ENCODE measurements around the gene LOC101059915.
"Not testable (repeated sequence)": the region's sequence is repeated elsewhere in the genome, so short reads cannot be mapped to it uniquely, and the experiment has no call there.

LOC101059915 gene

DNA sequence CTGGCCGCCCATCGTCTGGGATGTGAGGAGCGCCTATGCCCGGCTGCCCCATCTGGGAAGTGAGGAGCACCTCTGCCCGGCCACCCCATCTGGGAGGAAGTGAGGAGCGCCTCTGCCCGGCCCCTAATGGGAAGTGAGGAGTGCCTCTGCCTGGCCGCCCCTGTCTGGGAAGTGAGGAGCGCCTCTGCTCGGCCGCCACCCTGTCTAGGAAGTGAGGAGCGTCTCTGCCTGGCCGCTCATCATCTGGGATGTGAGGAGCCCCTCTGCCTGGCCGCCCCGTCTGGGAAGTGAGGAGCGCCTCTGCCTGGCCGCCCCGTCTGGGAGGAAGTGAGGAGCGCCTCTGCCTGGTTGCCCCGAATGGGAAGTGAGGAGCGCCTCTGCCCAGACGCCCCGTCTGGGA lies 8.3 kb downstream of the LOC101059915 start:
- not testable (repeated sequence) for DNase-seq (ENCODE audit: low read depth, low spot score)

DNA sequence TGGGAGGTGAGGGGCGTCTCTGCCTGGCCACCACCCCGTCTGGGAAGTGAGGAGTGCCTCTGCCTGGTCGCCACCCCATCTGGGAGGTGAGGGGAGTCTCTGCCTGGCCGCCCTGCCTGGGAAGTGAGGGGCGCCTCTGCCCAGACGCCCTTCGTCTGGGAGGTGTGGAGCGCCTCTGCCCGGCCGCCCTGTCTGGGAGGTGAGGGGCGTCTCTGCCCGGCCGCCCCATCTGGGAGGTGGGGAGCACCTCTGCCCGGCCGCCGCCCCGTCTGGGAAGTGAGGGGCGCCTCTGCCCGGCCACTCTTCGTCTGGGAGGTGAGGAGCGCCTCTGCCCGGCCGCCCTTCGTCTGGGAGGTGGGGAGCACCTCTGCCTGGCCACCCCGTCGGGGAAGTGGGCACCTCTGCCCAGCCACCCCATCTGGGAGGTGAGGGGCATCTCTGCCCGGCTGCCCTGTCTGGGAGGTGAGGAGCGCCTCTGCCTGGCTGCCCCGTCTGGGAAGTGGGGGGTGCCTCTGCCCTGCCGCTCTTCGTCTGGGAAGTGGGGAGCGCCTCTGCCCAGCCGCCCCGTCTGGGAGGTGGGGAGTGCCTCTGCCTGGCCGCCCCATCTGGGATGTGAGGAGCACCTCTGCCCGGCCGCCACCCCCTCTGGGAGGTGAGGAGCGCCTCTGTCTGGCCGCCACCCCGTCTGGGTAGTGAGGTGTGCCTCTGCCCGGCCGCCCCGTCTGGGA lies 8.9 kb downstream of the LOC101059915 start:
- not testable (repeated sequence) for DNase-seq (ENCODE audit: low read depth, low spot score)

DNA sequence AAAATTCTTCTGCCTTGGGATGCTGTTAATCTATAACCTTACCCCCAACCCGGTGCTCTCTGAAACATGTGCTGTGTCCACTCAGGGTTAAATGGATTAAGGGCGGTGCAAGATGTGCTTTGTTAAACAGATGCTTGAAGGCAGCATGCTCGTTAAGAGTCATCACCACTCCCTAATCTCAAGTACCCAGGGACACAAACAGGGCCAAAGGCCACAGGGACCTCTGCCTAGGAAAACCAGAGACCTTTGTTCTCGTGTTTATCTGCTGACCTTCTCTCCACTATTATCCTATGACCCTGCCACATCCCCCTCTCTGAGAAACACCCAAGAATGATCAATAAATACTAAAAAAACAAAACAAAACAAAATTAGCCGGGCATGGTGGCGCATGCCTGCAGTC lies 9.8 kb downstream of the LOC101059915 start:
- DNase-seq (ENCODE audit: low read depth, low spot score) = not testable (repeated sequence)

DNA sequence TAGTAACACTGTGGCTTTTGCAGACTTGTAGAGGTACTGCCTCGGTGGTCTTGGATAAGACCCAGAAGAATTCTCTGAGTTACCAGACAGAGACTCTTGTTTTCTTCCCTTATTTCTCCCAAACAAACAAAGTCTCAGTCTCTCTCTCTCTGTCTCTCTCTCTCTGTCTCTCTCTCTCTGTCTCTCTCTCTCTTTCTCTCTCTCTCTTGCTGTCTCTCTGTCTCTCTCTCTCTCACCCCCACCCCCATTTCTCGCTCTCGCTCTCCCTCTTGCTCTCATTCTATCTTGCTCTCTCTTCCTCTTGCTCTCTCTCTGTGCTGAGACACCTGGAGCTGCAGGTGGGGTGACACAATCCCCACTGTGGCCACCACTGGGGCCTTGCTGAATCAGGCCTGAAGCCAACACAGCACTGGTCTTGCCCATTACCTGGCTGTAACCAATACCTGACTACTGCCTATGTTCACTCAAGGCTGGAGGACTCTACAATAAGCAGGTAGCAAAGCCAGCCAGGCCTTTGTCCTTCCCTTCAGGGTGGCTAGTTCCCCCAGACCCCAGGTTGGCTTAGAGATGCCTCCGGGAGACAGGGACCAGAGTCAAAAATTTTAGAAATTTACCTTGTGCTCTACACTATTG lies 12.3 kb downstream of the LOC101059915 start:
- DNase-seq (ENCODE audit: low read depth, low spot score) = no peak

DNA sequence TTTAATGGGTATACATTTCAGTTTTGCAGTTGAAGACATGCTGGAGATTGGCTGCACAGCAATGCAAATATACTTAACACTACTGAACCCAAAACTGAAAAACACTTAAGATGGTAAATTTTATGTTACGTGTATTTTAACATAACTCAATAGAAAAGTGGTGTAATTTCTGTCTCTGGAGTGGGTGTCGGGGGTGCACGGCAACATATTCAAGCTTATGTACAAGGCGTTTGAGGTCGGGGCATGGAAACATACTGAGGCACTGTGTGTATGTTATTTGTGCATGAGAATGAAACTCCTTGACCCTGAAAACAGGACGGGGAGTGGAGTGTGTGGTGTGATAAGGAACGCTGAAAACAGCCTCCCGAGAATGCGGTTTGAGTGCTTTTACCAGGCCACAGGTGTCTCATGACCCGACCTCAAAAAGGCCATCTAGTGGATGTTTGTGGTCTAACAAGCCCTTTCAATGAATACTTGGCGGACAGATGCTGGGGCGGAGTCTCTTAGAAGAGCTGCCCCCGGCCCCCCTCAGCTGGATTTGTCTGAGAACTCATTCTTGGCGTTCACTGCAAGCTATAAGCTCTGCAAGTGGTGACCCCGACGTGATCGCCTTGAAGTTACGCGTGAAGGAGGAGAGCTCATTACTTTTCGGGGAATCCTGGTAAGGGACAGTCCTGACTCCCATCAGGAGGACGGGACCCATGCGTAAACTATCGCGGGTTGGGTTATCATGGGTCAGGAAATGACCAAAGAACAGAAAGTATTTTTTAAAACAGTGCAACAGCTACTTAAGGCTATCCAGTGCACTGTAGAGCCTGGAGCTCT lies 29.5 kb downstream of the LOC101059915 start:
- not testable (repeated sequence) for DNase-seq (ENCODE audit: low read depth, low spot score)

DNA sequence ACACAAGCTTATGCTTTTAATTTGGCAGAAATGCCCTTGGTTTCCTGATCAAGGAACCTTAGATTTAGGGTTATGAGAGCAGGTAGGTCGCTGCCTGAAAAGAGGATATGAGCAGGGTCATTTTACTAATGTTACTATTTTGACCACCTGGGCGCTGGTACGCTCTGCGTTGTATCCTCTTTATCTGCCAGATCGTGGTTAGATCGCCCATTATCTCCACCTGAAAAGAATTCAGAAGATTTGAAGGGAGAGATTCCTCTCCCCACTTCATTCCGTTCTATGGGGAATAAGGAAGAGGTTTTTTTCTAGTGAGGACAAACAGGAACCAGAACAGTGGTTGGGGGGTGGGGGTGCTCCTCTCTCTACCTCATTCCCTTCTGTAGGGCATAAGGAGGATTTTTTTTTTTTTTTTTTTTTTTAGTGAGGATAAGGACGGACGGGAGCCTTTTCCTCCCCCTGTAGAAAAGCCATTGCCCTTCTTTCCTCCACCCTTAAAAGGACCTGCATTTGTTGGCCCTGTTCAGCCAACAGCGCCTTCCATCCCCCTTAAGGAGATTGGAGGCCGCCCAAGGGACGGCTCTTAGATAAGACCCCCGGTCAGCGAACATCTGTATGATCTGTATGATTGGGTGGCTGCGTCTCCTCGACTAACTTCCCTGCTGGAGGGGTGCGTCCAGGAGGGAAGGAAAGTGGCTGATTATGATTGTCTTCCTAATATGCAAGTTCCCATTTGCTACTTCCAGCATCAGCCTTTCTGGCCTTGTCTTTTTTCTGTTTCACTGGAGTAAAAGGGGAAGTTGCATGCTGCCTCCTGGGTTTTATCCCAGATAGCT lies 30.3 kb downstream of the LOC101059915 start:
- not testable (repeated sequence) for DNase-seq (ENCODE audit: low read depth, low spot score)

DNA sequence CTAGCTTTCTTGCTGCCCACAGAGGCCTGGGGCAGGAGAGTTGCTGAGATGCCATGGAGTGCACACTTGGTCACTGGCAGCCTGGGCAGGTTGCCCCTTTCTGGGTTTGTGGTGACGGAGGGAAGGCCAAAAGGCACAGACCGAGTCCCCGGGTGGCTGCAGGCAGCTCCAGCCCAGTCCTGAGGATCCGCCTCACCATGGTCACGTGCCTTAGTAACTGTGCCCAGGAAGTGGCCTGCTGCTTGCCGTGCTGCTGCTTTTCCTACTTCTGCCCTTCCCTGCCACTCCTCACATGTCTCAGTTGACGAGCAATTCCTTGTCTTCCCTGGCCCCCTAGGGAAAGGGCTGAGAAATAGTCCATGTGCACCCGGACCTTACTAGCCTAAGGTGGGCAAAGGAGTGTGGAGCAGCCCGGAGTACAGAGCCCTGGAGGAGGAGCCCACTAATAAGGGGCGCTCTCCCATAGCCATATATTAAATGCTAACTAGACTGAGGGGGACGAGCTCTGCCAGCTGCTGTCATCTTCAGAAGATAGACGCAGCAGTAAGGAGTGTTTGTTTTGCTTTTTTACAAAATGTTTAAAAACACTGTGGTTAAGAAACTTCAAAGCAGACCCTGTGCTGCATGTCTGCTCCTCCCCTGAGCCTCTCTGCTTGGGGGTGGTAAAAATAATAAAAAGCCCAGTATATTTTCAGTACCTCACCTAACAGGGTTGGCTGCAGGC lies 31.1 kb downstream of the LOC101059915 start:
- not testable (repeated sequence) for DNase-seq (ENCODE audit: low read depth, low spot score)

DNA sequence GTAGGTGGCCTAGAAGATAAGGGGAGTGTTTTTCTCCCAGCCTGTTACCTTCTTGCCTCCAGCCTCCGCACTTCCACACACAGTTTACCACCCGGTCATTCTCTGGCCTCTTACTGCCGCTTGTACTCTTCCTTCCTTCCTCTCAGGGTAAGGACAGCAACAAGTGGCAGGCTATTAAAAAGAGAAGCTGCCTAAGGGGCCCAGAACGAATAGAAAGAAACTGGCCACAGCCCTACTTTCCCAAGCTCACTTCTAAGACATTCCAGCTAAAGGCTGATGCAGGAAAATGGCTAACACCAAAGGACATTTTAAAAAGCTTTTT lies 31.6 kb downstream of the LOC101059915 start:
- DNase-seq (ENCODE audit: low read depth, low spot score) = not testable (repeated sequence)

DNA sequence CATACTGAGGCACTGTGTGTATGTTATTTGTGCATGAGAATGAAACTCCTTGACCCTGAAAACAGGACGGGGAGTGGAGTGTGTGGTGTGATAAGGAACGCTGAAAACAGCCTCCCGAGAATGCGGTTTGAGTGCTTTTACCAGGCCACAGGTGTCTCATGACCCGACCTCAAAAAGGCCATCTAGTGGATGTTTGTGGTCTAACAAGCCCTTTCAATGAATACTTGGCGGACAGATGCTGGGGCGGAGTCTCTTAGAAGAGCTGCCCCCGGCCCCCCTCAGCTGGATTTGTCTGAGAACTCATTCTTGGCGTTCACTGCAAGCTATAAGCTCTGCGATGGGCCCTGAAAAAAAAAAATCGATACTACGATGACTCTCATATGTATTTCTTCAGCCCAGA lies 35.5 kb downstream of the LOC101059915 start:
- DNase-seq (ENCODE audit: low read depth, low spot score) = not testable (repeated sequence)

DNA sequence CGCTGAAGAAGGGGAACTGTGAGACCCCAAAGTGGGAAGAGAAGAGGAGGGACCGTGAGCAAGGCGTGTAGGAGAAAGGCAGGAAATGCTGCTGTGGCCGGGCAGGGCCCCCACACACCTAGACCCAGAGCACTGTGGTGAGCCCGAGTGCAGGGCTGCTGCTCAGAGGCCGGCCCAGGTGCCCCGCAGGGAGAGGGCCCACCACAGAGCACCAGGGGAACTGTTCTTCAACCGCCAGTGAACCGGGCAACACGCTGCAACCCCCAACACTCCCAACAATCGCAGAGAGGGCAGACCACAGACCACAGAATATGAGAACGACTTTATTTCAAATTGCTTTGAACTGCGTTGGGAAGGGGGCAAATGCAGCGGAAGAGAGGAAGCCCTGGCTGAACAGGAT lies 46.7 kb downstream of the LOC101059915 start:
- not testable (repeated sequence) for DNase-seq (ENCODE audit: low read depth, low spot score)

DNA sequence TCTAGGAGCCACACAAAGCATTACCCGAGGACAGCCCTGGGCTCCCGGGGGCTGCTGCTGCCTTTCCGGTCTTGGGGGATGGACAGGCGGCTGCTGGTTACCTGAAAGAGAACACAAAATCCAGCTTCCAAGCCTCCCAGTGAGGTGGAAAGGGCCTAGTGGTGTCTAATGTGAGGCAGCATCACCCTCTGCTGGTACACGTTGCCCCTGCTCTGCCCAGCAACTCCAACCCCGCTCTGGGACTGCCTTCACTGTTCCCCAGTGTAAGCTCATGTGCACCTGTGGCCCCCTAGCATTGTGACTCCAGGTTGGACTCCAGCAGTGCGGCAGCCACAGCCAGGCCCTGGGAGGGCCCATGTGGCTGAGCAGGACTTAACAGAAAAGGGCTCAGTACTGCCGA lies 48.2 kb downstream of the LOC101059915 start:
- DNase-seq (ENCODE audit: low read depth, low spot score) = not testable (repeated sequence)

DNA sequence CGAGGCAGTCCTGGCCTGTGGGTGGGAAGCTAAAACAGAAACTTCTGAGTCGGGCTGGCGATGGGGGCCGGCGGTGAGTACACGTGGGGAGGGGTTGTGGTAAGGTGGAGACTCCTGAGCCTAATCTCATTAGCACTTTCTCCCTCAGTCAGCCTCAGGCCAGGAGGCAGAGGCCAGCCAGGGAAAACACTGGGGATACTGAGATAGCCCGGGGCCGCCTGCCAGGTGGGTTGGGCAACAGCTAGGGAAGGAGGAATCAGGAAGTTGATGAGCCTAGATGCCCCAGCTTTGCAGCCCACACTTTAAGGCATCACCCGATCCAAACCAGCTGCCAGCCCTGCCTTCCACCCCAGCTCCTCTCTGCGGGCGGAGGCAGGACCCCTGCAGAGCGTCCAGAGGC lies 49.0 kb downstream of the LOC101059915 start:
- DNase-seq (ENCODE audit: low read depth, low spot score) = not testable (repeated sequence)

DNA sequence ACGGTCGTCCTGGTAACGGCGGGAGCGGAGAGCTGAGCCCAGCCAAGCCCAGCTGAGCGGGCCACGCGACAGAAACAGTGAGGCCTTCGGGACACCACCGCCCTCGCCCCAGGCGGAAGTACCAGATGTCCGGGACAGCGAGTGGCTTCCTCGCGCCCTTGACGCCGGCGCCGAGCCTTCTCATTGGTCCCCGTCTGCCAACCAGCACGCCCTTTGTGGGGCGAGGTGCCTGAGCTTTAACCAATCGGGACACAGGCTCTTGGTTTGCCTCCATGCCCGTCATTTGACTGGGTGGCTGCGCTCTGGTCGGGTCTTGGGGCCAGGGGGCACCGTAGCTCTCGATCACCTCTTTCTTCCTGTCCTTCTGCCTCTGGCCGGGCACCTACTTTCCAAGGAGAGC lies 50.8 kb downstream of the LOC101059915 start, which contains the start of gene CXorf49:
Gene CXorf49 (minus strand): TSS at position 101 of the 400 bp plus-strand sequence. CDS start 134 bp downstream, outside the sequence.
- not testable (repeated sequence) for DNase-seq (ENCODE audit: low read depth, low spot score)

DNA sequence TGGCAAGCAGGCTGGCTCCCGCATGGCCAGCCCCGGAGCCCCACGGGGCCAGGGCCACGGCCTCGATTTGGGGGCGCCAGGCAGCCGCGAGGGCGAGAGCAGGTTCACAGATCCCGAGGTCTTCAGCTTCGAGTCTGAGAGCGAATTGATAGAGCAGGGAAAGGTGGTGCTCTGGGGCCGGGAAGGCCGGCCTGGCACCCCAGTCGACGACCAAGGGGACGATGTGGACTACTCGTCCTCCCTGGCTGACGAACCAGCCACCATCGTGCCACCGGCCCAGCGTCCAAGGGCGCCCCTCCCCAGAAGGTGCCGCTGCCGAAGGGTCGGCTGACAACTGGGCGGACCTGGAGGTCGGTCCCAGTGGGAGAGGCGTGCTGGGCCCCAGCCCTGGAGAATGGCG lies 51.8 kb downstream of the LOC101059915 start:
- not testable (repeated sequence) for DNase-seq (ENCODE audit: low read depth, low spot score)

DNA sequence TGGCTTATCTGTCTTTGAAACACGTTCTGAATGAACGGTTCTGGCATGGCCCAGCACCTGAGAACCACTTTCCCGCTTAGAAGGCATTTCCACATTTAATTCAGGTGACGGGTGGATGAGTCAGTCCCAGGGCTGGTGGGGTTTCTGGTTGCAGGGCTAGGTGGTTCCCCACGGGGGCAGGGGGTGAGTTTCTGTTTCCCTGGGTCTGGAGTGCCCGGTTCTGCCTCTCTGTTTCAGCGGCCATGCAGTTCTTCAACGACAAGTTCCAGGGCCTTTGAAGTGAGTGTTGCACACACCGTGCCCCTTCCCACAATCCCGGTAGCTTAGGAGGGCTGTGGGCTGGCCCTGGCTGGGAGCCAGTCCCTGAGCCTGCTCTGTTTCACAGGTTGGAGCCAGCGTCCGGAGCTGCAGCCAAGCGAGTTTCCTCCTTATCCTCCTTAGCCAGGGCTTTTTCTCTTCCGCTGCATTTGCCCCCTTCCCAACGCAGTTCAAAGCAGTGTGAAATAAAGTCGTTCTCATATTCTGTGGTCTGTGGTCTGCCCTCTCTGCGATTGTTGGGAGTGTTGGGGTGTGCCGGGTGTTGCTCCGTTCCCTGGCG lies 53.0 kb downstream of the LOC101059915 start:
- DNase-seq (ENCODE audit: low read depth, low spot score) = not testable (repeated sequence)

Data from smooth muscle cell of the brain vasculature (primary cell).